HG03457 (cell line): ENCODE results near the gene EXOC6B.

Source experiments
- ATAC-seq: cut with Tn5 transposase; IDR thresholded peaks from one replicate; pipeline ENCODE4 v1.9.1; 2021; ENCODE audit warnings: moderate number of reproducible peaks; ENCODE audit not compliant: unreplicated experiment

EXOC6B gene

GRCh38 chr2:72825257-72826155 lies at the start of gene EXOC6B:
TSS of gene EXOC6B (minus strand) at chr2:72826033.
- ATAC-seq = peak; percentile 89

DNA sequence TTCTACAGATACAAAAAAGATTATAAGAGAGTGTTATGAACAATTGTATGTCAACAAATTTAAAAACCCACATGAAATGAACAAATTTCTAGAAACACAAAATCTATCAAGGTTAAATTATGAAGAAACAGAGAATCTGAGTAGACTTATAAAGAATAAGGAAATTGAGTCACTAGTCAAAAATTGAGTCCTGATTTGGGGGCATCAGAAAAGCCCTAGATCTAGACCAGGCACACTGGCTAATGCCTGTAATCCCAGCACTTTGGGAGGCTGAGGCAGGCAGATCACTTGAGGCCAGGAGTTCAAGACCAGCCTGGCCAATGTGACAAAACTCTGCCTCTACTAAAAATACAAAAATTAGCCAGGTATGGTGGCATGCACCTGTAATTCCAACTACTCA lies 46.0 kb upstream of the EXOC6B start:
- no peak for ATAC-seq

DNA sequence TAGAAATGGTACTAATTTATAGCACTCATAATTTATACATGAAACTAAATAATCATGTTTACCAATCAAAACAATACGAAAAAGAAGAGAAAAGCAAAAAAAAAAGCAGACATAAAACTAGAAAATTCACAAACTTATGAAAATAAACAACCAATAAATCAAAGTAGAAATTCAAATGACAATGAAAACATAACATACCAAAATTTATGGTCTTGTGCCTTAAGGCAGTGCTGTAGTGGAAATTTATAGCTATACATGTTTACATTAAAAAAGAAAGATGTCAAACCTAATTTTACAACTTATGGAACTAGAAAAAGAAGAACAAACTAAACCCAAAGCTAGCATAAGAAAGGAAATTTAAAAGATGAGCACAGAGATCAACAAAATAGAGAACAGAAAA lies 45.2 kb upstream of the EXOC6B start:
- ATAC-seq = no peak

DNA sequence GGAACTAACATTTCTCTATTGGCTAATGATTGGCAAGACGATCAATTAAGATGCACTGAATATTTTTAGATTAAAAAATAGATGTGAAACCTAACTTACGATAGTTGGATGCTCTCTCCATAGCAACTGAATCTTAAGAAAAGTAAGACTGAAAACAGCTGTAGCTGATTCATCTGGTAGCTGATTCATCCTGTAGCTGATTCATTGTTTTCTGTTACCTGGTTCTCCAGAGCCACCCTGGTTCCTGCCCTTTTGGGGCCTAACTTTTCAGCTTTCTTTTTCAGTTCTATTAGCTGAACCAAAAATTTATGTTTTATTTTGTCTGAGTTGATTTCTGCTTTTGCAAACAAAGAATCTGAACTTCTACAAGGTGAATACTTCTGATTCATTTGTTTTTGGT lies 38.7 kb upstream of the EXOC6B start:
- ATAC-seq = no peak

GRCh38 chr2:72863046-72863445 lies 37.2 kb upstream of the EXOC6B start:
- ATAC-seq = no peak

GRCh38 chr2:72862239-72862988 lies 36.6 kb upstream of the EXOC6B start:
- ATAC-seq = peak; percentile 93

- ATAC-seq = no peak
Measured at GRCh38 chr2:72859831-72860262, 34.0 kb upstream of the EXOC6B start.

DNA sequence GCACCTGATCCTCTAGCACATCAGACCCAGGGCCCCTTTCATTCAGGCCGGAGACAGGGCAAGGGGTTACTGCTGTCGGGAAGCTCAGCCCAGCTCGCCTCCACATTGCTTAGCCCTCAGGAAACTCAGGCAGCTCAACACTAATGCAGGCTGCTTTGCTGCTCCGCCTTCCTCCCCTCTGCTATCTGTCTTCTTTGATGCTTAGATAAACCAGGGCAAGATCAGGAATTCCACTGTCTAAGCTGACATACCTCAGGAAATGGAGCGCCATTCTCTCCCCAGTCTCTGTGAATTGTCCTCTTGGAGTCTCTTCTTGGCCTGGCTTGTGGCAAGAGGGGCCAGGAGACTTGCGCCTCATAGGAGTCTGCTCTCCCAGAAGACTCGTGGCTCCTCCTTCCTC lies 25.5 kb upstream of the EXOC6B start:
- no peak for ATAC-seq

DNA sequence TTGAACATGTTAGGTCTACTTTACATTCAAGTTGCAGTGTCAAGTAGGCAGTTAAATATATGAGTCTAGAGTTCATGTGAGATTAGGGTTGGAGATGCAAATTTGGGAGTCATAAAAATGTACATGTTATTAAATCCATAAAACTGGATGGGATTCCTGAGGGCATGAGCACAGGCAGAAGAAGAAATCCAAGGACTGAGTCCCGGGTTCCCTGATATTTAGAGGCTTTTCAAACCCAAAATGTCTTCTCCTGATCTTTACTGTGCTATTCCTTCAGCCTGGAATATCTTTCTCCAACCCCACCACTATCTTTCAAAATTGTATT lies 23.3 kb upstream of the EXOC6B start:
- ATAC-seq = no peak

DNA sequence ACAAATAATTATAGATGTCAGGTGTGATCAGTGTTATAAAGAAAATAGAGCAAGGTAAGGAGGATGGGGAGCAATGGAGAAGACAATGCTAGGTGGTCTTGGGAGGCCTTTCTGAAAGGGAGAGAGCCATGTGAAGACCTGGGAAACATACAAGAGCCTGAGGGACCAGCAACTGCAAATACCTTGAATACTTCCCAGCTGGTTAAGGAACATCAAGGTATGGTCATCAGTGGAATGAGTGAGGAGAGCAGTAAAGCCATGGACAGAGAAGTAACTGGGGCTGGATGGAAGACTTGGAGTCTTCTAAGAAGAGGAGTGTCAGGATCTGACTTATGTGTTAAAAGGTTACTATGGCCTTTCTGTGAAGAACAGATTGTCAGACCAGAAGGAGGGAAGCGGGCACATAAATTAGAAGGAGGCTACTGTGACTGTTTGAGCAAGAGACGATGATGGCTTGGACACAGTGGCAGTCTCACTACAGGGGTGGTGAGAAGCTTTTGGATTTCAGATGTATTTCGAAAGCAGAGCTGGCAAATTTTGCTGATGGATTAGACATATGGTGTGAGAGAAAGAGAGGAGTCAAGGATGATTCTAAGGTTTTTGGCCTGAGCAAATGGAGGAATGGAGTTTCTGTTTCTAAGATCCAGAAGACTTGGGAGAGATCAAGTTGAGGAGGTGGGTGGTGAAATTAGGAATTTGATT lies 22.8 kb upstream of the EXOC6B start:
- ATAC-seq = no peak

DNA sequence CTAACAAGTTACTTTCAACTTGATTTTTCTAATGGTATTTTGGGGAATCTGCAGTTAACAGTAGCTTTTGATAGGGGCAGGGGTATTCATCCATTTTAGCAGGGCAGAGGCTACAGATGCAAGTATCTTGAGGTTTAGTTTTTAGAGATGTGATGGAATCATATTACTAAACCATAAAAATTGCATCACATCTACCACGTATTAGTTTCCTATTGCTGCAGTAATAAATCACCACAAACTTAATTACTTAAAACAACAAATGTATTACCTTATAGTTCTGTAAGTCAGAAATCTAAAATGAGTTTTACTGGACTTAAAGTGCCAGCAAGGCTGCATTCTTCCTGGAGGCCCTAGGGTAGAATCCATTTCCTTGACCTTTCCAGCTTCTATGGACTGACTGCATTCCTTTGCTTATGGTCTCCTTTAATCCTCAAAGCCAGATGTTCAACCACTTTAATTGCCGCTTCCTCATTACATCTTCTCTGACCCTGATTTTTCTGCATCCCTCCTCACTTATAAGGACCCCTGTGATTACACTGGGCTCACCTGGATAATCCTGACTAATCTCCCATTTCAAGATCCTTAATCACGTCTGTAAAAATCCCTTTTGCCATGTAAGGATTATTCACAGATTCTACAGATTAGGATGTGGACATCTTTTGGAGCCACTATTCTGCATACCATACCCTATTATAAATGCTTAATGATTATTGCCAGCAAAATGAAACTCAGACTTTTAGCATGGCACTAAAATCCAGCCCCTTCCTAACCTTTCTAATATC lies 21.9 kb upstream of the EXOC6B start:
- no peak for ATAC-seq

- ATAC-seq = peak; percentile 93
Measured at GRCh38 chr2:72846171-72847095, 20.6 kb upstream of the EXOC6B start.

- no peak for ATAC-seq
Measured at GRCh38 chr2:72843301-72843700, 17.5 kb upstream of the EXOC6B start.

GRCh38 chr2:72841462-72842125 lies 15.8 kb upstream of the EXOC6B start:
- no peak for ATAC-seq

GRCh38 chr2:72840066-72840465 lies 14.2 kb upstream of the EXOC6B start:
- no peak for ATAC-seq

DNA sequence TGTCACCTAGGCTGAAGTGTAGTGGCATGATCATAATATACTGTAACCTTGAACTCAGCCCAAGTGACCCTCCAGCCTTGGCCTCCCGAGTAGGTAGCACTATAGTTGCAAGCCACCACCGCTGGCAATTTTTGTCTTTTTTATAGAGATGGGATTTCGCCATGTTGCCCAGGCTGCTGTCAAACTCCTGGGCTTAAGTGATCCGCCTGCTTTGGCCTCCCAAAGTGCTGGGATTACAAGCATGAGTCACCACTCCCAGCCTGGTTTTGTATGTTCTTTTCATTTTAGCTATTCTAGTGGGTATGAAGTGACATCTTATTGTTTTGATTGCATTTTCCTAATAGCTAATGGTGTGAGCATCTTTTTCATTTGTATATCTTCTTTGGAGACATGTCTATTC lies 11.3 kb upstream of the EXOC6B start:
- no peak for ATAC-seq

GRCh38 chr2:72835403-72835802 lies 9.6 kb upstream of the EXOC6B start:
- ATAC-seq = no peak

DNA sequence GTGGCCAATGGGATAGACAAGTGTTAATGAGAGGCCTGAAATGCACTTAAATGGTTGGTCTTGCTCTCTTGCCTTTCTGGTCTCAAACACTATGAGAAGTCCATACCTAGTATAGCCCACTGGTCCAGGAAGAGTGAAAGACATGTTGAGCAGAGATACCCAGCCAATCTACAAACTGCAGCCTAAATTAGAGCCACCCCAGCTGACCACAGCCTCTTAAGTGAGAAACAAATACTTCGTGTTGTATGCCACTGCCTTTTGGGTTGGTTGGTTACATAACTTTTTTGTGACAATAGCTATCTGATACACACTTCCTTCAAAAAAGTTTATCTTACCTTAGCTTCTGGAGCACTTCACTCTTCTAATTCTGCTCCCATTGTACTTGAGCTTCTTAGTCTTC lies 8.8 kb upstream of the EXOC6B start:
- no peak for ATAC-seq

- ATAC-seq = no peak
Measured at GRCh38 chr2:72833084-72833714, 7.4 kb upstream of the EXOC6B start.
